HFFc6 (cell line): ENCODE measurements around the gene KLHDC8B. TPM values are rescaled to one million over a fixed set of nuclear protein-coding genes. Genes with fewer than 3 reads are reported as not detected.
"Not testable (repeated sequence)": the region's sequence is repeated elsewhere in the genome, so short reads cannot be mapped to it uniquely, and the experiment has no call there.

Experiments used
- DNase-seq: peaks from one replicate; pipeline ENCODE4 v3.0.0-alpha.2; 2018
- H3K27ac Mint-ChIP-seq: 2 replicates; pipeline ENCODE4 v1.8.0; 2020; ENCODE audit warnings: mild to moderate bottlenecking, mixed read lengths
- H3K27me3 Mint-ChIP-seq: 2 replicates; pipeline ENCODE4 v1.8.0; 2021; ENCODE audit warnings: mild to moderate bottlenecking, moderate library complexity, mixed read lengths; ENCODE audit not compliant: insufficient read depth
- H3K36me3 Mint-ChIP-seq: 2 replicates; pipeline ENCODE4 v1.8.0; 2021; ENCODE audit warnings: low read depth, mixed read lengths
- H3K4me1 Mint-ChIP-seq: 2 replicates; pipeline ENCODE4 v1.8.0; 2020; ENCODE audit warnings: low read depth, mixed read lengths
- H3K4me3 Mint-ChIP-seq: 2 replicates; pipeline ENCODE4 v1.8.0; 2020; ENCODE audit warnings: mild to moderate bottlenecking, moderate library complexity, mixed read lengths
- H3K9me3 Mint-ChIP-seq: 2 replicates; pipeline ENCODE4 v1.8.0; 2020; ENCODE audit warnings: mild to moderate bottlenecking, mixed read lengths
- CTCF ChIP-seq: fragments of 200-600 bp; sonication (generic); IDR thresholded peaks from 2 replicates; pipeline ENCODE4 v1.5.0; 2021; ENCODE audit warnings: antibody characterized with exemption, mild to moderate bottlenecking
- total RNA-seq, 6 experiments: library from RNA; stranded (reverse); fragmentation: NEBNext Ultra II Directional; extraction: Animal tissue kit (Norgen Biotek cat#: 25700); gene quantifications; 2 replicates in 1 of 6; 3 replicates in 5 of 6; pipeline ENCODE4 v1.2.3, GENCODE V29; 2021

Gene KLHDC8B
- total RNA-seq, 6 experiments from 2014 or later = 16.7 to 22.0 (median 19.6) TPM

GRCh38 chr3:49213541-49213943 lies 42.1 kb downstream of the KLHDC8B start:
- H3K4me3 Mint-ChIP-seq = no peak overlapping the region
- H3K36me3 Mint-ChIP-seq = peaks cover 4% of the 10 kb centered on the region; the same call in 1 of the 2 replicates
- peaks cover 6% of the 10 kb centered on the region for H3K4me1 Mint-ChIP-seq
- peaks cover 11% of the 10 kb centered on the region for H3K9me3 Mint-ChIP-seq
- DNase-seq = no peak
- no peak overlapping the region for H3K27ac Mint-ChIP-seq
- TF ChIP-seq CTCF = no peak
- H3K27me3 Mint-ChIP-seq = peaks cover 8% of the 10 kb centered on the region

GRCh38 chr3:49213998-49214397 lies 42.6 kb downstream of the KLHDC8B start:
- no peak for TF ChIP-seq CTCF
- Mint-ChIP-seq H3K4me3 (no peak overlapping the region), H3K27ac (no peak overlapping the region), H3K4me1 (peaks cover 10% of the 10 kb centered on the region), H3K9me3 (peaks cover 11% of the 10 kb centered on the region), H3K36me3 (peaks cover 4% of the 10 kb centered on the region; the same call in 1 of the 2 replicates), H3K27me3 (peaks cover 6% of the 10 kb centered on the region)
- DNase-seq = no peak

- peaks cover 10% of the 10 kb centered on the region for H3K4me1 Mint-ChIP-seq
- not testable (repeated sequence) for H3K36me3 Mint-ChIP-seq, H3K27me3 Mint-ChIP-seq, H3K4me3 Mint-ChIP-seq, DNase-seq, H3K27ac Mint-ChIP-seq
- H3K9me3 Mint-ChIP-seq = peaks cover 11% of the 10 kb centered on the region
Observed at GRCh38 chr3:49216687-49217086, 45.3 kb downstream of the KLHDC8B start.

- not testable (repeated sequence) for DNase-seq, H3K4me3 Mint-ChIP-seq, H3K27me3 Mint-ChIP-seq, H3K27ac Mint-ChIP-seq, H3K36me3 Mint-ChIP-seq
- Mint-ChIP-seq H3K4me1 (peaks cover 10% of the 10 kb centered on the region), H3K9me3 (peaks cover 11% of the 10 kb centered on the region)
Observed at GRCh38 chr3:49217108-49217507, 45.7 kb downstream of the KLHDC8B start.

GRCh38 chr3:49217688-49218470 lies 46.5 kb downstream of the KLHDC8B start:
- TF ChIP-seq CTCF = no peak
- Mint-ChIP-seq H3K27ac (peak overlapping the region; percentile 79), H3K4me3 (no peak overlapping the region), H3K4me1 (peaks cover 10% of the 10 kb centered on the region), H3K27me3 (peaks cover 5% of the 10 kb centered on the region), H3K9me3 (peaks cover 5% of the 10 kb centered on the region), H3K36me3 (peaks cover 4% of the 10 kb centered on the region; the same call in 1 of the 2 replicates)
- DNase-seq = no peak

- not testable (repeated sequence) for H3K9me3 Mint-ChIP-seq, H3K36me3 Mint-ChIP-seq, H3K4me3 Mint-ChIP-seq, H3K27me3 Mint-ChIP-seq
- Mint-ChIP-seq H3K4me1 (peaks cover 10% of the 10 kb centered on the region), H3K27ac (peak overlapping the region; percentile 79)
- DNase-seq = peak; percentile 82
Observed at GRCh38 chr3:49218471-49218989, 47.1 kb downstream of the KLHDC8B start.

- H3K9me3 Mint-ChIP-seq = no peaks in the 10 kb centered on the region; the same call in 1 of the 2 replicates
- H3K4me1 Mint-ChIP-seq = peaks cover 10% of the 10 kb centered on the region
- no peak for DNase-seq
- peaks cover 10% of the 10 kb centered on the region for H3K27me3 Mint-ChIP-seq
- peaks cover under 1% of the 10 kb centered on the region; the same call in 1 of the 2 replicates for H3K36me3 Mint-ChIP-seq
- no peak overlapping the region for H3K4me3 Mint-ChIP-seq
- H3K27ac Mint-ChIP-seq = no peak overlapping the region
- no peak for TF ChIP-seq CTCF
Observed at GRCh38 chr3:49219132-49219531, 47.7 kb downstream of the KLHDC8B start.

- DNase-seq, H3K4me3 Mint-ChIP-seq, H3K36me3 Mint-ChIP-seq, H3K27me3 Mint-ChIP-seq, H3K27ac Mint-ChIP-seq, H3K9me3 Mint-ChIP-seq: not testable (repeated sequence)
- H3K4me1 Mint-ChIP-seq = peaks cover 10% of the 10 kb centered on the region
Observed at GRCh38 chr3:49220985-49221563, 49.7 kb downstream of the KLHDC8B start.
